NCI-H2081 (cell line): ENCODE data around the gene NUTM2D.
"Not testable (repeated sequence)": the region's sequence is repeated elsewhere in the genome, so short reads cannot be mapped to it uniquely, and the experiment has no call there.

ENCODE experiments used
- DNase-seq, 2 experiments: peaks; one replicate each; lab custom pipeline; 2025; lab: John Stamatoyannopoulos, UW

The NUTM2D gene

DNA sequence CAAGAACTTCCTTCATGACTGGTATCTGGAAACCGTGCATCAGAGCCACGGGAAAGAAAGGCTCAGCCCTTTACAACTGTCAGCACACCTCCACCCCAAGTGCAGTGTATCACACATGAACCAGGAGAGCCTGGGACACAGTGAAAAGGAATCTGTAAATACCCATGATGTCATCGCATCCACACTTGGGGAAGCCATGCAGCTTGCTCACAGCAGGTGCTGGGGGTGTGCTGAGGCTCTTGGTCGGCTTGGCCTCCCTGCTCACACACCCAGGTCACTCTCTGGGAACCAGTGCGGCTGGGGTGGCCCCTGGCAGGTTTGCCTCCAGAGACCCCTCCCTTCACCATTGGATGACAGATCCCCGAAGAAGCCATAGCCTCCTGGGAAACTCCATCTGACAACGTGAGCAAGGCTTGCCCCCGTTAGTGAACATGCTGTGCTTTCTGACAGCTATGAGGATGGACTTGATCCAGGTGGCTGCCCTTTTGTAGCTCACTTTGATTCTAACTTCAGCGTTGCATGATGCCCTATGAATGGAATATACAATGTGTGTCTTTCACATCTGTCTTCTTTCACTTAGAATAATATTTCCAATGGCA is 12.1 kb downstream of the NUTM2D start:
- not testable (repeated sequence) for DNase-seq

DNA sequence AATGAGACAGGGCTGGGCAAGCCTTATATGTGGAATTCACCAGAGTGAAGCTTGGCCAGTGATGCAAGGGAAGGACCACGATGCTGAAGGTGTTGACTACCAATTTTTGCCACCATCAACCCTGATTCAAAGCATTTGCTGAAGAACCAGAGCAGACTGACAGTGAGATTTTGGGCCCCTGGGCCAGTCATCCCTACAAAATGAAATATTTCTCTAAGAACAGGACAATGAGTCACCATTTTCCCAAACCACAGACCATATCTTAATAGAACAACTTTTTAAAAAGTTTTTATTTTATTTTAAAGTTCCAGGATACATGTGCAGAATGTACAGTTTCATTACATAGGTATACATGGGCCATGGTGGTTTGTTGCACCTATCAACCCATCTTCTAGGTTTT is 16.5 kb downstream of the NUTM2D start:
- DNase-seq: not testable (repeated sequence)

DNA sequence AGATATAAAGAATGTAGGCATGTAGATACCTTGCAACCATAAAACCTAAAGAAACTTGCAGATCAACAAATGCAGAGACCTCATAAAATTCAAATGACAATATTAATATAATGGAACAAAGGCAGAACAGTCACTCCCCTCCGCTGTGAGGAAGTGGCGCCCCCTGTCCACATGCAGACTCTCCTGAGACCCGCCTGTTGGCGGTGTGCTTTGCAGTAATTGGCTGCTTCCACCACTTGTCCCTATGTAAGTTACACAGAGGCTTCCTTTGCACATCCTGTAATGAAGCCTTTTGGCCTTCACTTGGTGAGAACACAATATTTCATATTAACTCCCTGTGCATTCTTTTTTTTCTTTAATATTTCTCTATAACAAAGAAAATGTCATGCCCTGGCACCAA is 21.6 kb downstream of the NUTM2D start:
- DNase-seq: not testable (repeated sequence)

DNA sequence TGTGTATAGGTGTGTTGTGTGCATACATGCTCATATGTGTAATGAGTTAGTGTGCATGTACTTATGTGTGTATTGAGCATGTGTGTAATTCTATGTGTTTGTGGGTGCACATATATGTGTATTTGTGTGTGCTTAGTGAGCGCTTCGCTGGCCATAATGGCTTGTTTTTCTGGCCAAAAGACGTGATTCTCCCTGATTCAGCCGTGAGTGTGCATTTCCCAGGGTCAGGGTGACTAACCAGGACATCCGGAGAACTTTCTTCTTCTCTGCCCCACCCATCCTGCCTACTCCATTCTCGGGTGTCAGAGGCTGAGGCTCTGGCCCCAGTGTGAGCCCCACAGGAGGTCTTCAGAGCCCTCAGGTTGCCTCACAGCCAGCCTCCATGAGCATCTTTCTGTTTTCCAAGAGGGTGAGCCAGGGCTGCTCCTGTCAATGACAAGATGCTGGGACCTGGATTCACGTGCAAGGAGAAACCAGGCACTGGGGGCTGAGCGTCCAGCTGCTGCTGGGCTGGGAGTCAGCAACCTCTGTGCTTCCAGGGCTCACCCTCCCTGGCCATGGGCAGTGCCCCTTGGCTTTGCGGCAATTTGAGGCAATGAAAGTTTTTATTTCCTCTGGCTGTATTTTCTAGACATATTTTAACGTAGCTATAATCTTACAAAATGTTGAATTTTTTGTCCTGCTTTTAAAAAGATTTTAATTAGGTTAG is 25.8 kb downstream of the NUTM2D start:
- DNase-seq: not testable (repeated sequence)

DNA sequence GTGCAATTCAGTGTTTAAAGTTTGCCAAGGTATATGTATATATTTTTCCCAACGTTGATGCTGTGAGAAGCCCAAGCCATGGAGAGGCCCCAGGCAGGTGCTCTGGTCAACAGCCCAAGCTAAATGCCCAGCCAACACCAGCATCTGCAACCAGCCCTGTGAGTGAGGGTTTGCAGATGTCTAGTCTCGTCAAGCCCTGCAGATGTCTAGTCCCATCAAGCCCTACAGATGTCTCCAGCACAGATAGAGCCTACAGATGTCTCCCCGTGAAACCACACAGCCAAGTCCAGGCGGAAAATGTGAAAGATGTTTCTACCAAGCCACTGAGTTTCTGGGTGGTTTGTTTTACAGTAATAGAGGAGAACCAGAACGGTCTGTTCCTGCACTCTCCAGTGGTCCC is 26.7 kb downstream of the NUTM2D start:
- DNase-seq: not testable (repeated sequence)

DNA sequence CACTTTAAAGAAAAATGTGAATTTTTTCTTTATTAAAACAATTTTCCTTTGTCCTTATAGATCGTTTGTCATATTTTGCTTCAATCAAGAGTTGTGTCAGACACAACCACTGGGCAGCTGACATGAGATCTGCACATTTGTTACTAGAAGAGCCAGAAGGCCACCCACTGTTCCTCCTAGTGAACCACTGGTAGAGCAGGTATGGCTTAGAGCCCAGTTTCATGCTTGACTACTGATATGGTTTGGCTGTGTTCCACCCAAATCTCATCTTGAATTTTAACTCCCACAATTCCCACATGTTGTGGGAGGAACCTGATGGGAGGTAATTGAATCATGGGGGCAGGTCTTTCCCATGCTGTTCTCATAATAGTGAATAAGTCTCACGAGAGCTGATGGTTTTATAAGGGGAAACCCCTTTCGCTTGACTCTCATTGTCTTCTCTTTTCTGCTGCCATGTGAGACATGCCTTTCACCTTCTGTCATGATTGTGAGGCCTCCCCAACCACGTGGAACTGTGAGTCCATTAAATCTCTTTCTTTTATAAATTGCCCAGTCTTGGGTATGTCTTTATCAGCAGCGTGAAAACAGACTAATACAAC is 28.3 kb downstream of the NUTM2D start:
- DNase-seq: not testable (repeated sequence)

DNA sequence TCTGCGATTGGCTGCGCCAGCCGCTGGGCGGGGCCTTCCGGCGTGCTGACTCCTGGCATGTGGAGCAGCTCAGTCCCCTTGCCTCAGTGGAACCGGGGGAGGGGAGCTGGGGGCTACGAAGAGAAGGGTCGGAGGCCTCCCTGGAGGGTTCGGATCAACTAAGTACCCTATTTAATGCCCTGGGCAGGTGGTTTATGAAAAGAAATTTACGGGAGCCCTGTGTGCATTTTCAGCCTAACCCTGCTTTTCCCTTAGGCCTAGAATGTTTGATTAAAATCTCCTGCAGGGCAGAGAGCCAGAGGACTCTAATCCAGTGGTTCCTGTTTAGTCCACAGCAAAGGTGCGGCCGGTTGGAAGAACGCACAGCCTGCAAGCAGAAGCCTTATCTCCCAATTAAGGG is 33.8 kb downstream of the NUTM2D start:
- DNase-seq: not testable (repeated sequence)

DNA sequence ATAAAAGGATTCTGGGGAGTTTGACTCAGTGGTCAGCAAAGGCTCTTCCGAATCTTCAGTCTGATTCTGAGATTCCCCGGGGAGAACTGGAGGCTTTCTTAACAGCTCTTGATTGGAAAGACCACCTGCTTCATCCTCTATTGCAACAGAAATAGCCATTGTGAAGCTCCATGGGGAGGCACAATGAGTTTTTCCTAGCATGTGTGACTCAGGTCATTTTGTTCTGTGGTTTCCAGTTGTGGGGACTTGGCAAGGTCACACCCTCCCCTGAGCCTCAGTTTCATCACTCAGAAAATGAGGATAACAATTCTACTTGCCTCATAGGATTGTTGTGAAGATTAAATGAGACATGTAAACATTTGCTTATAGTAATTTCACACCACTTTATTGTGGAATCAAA is 38.7 kb downstream of the NUTM2D start:
- not testable (repeated sequence) for DNase-seq

DNA sequence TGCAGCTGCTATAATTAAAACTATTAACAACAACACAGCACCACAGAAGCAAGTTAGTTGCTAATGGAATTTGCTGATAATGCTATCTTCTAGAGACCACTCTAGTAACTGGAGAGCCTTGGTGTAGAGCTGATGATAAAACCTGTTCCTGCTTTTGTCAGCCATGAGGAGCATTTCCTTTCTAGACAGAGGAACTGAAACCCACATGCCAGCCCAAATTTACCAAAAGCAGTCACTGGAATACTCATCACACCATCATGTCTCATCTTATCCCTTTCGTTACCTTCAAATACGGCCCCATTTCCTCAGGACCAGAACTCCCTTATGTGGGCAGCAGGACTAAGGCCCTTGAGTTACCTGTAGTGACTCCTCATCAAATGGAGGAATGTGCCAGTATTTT is 40.9 kb downstream of the NUTM2D start:
- not testable (repeated sequence) for DNase-seq

DNA sequence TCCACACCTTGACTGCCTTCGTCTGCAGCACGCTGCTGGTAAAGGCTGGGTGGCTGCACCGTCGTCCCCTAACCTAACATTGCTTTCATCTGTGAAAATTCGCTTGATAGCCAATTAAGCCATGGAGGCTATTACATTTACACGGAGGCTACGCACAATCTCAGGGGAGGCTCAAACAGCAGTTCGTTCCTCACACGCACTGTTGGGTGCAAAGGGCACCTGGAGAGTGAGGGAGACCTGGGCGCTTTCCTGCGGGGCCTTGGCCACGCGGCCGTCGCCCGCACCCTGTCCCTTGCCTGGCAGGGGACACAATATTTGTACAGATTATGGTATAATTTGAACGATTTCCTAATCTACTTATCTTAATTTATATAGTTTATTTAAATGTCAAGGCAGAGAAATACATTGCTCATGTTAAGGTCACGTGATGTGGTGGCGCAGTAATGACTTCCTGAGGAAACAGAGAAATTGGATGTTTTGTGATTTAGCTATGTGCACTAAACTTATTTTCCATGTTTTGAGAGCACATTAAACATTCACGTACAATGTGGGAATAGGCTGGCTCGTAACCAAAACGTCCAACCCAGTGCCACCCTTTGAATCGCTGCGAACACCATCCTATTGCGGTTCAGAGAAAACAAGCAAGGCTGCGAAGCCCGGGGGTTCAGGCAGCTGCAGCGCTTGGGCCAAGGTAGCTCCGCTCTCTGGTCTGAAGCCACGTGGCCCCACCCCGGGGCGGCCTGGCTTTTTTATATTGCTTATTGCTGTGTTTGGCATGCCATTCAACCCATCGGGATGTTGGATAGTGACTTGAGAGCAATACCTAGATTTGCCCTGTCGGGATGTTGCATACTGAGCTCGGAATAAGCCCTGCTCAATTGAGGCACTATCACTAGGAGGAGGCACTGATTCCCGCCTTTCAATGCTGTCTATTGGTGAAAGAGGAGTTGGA is 50.2 kb downstream of the NUTM2D start:
- DNase-seq: not testable (repeated sequence)

DNA sequence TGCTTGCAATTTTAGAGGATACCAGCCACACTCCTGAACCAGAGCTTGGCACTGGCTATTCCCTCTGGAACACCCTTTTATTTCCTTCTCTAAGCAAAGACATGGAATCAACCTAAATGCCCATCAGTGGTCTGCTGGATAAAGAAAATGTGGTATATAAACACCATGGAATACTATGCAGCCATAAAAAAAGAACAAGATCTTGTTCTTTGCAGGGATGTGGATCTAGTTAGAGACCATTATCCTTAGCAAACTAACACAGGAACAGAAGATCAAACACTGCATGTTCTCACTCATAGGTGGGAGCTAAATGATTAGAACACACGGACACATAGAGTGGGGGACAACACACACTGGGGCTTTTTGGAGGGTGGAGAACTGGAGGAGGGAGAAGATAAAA is 56.4 kb downstream of the NUTM2D start:
- not testable (repeated sequence) for DNase-seq
